Measurements from ENCODE around the gene STPG3. TPM values are rescaled to one million over a fixed set of nuclear protein-coding genes. Genes with fewer than 3 reads are reported as not detected.
"Not testable (repeated sequence)": the region's sequence is repeated elsewhere in the genome, so short reads cannot be mapped to it uniquely, and the experiment has no call there.

The STPG3 gene
- total RNA-seq, 1 donor from 2014 or later: not detected

DNA sequence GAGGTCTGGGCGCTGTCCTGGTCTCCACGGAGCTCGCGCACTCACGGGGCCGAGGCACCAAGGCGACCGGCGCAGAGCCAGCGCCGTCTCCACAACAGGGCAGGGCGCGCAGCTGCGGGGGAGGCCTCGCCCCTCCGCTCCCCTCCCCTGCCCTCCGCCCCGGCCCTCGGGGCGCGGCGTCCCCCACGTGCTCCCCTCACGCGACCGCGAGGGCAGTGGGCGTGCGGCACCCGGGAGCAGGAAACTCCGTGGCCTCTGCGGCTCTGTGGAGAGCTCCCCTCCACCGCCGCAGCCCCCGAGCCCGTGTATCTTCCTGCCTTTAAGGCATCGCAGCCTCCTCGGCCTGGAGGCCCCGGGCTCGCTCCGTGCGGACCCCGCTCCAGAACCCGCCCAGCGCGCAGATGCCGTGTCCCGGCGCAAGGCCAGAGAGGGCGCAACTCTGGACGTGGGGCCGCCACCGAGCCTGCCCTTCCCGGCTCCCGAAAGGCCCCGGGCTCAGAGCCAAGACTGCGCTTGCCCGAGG, 10.7 kb upstream of the STPG3 start:
- TF ChIP-seq, protein P1, sequence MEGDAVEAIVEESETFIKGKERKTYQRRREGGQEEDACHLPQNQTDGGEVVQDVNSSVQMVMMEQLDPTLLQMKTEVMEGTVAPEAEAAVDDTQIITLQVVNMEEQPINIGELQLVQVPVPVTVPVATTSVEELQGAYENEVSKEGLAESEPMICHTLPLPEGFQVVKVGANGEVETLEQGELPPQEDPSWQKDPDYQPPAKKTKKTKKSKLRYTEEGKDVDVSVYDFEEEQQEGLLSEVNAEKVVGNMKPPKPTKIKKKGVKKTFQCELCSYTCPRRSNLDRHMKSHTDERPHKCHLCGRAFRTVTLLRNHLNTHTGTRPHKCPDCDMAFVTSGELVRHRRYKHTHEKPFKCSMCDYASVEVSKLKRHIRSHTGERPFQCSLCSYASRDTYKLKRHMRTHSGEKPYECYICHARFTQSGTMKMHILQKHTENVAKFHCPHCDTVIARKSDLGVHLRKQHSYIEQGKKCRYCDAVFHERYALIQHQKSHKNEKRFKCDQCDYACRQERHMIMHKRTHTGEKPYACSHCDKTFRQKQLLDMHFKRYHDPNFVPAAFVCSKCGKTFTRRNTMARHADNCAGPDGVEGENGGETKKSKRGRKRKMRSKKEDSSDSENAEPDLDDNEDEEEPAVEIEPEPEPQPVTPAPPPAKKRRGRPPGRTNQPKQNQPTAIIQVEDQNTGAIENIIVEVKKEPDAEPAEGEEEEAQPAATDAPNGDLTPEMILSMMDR (conservative IDR thresholded peaks at IDR 0.05; ENCODE audit: low read depth, low read length): peak; percentile 13
- no peak for DNase-seq (ENCODE audit: low read depth)
- H3K4me3 ChIP-seq (ENCODE audit: low read depth, low read length): peak overlapping the region; percentile 82

DNA sequence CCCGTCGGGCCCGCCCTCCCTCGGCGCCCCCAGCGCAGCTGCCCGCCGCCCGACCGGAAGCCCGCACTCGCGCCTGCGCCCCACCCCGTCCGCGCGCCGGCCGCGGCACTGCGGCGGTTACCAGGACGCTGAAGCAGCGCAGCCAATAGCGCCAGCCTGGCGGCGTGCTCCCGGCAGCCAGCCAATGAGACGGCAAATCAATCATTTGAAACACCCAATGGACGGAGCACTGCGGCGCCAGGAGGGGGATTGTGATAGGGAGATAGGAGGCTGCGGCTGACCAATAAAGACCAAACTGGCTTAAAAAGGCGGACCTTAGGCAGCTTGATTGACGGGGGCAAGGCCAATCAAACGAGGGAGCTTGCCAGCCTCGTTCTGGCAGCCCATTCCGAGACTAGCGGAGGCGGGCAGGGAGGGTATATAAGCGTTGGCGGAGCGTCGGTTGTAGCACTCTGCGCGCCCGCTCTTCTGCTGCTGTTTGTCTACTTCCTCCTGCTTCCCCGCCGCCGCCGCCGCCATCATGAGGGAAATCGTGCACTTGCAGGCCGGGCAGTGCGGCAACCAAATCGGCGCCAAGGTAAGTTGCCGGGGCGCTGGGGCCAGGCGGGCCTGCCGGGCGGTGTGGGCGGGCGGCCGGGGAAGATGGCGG, 10.1 kb upstream of the STPG3 start, which contains the start of gene TUBB4B:
TUBB4B (plus strand) TSS at position 447 of the 649 bp plus-strand sequence; CDS start at position 521, 74 bp downstream.
- peak; percentile 98 for DNase-seq (ENCODE audit: low read depth)
- TF ChIP-seq, protein P1 (conservative IDR thresholded peaks at IDR 0.05; ENCODE audit: low read depth, low read length): no peak
- peak within 1 kb of the TSS; percentile 93 for H3K4me3 ChIP-seq (ENCODE audit: low read depth, low read length)

DNA sequence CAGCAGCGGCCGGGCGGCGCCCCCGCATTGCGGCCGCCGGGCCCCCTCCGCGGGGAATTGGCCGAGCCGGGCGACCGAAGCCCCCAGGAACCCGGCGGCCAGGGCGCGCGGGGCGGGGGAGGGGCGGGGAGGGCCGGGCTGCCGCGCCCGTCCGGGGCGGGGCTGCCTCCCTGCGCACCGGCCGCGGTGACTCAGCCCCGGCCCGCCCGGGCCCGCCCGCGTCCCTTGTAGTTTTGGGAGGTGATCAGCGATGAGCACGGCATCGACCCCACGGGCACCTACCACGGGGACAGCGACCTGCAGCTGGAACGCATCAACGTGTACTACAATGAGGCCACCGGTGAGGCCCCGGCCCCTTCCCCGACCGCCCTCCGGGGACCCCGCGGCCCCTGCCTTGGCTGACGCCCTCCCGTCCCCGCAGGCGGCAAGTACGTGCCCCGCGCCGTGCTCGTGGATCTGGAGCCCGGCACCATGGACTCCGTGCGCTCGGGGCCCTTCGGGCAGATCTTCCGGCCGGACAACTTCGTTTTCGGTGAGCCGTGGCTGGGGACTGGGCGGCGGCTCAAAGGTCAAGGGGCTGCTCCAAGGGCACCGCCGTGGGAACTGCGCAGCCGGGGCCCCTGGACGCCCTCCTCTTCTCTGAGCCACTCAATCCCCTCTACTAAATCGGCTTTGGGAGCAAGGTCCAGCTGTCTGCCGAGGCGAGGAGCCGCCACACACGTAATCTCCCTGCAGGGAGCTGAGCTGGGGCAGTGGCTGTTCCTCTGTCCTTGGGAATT, 9.4 kb upstream of the STPG3 start:
- DNase-seq (ENCODE audit: low read depth): no peak
- TF ChIP-seq, protein P1 (conservative IDR thresholded peaks at IDR 0.05; ENCODE audit: low read depth, low read length): no peak
- H3K4me3 ChIP-seq (ENCODE audit: low read depth, low read length): peak overlapping the region; percentile 93

DNA sequence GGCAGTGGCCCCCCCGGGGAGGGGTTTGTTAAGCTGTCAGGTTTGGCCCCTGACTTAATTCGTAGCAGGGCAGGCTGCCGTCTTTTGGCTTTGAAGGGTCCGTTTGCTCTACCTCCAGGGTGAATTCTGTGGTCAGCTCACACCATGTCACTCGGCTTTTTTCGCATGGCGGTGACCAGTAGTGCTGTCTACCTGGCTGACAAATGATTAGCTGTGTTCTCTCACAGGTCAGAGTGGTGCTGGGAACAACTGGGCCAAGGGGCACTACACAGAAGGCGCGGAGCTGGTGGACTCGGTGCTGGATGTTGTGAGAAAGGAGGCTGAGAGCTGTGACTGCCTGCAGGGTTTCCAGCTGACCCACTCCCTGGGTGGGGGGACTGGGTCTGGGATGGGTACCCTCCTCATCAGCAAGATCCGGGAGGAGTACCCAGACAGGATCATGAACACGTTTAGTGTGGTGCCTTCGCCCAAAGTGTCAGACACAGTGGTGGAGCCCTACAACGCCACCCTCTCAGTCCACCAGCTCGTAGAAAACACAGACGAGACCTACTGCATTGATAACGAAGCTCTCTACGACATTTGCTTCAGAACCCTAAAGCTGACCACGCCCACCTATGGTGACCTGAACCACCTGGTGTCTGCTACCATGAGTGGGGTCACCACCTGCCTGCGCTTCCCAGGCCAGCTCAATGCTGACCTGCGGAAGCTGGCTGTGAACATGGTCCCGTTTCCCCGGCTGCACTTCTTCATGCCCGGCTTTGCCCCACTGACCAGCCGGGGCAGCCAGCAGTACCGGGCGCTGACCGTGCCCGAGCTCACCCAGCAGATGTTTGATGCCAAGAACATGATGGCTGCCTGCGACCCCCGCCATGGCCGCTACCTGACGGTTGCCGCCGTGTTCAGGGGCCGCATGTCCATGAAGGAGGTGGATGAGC, 8.6 kb upstream of the STPG3 start:
- DNase-seq (ENCODE audit: low read depth): no peak
- peak overlapping the region; percentile 93 for H3K4me3 ChIP-seq (ENCODE audit: low read depth, low read length)
- TF ChIP-seq, protein P1 (conservative IDR thresholded peaks at IDR 0.05; ENCODE audit: low read depth, low read length): no peak

DNA sequence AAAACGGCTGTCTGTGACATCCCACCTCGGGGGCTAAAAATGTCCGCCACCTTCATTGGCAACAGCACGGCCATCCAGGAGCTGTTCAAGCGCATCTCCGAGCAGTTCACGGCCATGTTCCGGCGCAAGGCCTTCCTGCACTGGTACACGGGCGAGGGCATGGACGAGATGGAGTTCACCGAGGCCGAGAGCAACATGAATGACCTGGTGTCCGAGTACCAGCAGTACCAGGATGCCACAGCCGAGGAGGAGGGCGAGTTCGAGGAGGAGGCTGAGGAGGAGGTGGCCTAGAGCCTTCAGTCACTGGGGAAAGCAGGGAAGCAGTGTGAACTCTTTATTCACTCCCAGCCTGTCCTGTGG, 7.8 kb upstream of the STPG3 start:
- DNase-seq (ENCODE audit: low read depth): not testable (repeated sequence)
- peak overlapping the region; percentile 93 for H3K4me3 ChIP-seq (ENCODE audit: low read depth, low read length)

DNA sequence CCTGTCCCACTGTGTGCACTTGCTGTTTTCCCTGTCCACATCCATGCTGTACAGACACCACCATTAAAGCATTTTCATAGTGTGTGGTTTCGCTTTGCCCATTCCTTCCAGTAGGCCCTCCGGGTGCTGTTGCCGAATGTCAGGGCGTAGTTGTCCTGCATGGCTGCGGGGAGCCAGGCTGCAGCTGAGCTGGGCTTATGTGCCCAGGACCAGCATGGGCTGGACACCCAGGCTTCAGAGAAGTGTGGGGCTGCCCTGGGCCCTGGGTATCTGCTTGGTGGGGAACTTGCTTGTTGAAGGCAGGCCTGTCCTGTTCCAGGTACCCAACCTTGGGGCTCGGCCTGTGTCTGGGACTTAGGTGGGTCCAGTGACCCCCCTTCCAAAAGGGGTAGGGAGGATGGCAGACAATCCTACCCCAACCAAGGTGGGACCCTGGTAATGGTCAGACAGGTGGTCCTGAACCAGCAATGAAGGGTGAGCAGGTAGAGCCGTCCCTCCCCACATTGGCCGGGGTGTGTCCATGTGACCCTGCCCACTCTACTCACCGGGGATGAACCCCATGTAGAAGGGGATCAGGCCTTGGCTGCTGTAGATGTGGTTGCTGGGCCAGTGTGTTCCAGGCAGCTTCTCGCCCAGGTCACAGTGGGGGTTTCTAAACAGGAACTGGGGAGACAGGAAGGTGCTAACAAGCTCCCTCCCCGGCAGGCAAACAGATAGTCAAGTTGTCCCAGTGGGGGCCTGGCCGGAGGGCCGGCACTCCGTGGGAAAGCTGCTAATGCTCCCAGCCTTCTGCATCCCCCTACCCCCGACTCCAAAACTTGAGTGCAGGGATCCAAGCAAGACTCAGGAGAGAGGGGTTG, 7.2 kb upstream of the STPG3 start:
- no peak for DNase-seq (ENCODE audit: low read depth)
- TF ChIP-seq, protein P1 (conservative IDR thresholded peaks at IDR 0.05; ENCODE audit: low read depth, low read length): peak; percentile 16
- H3K4me3 ChIP-seq (ENCODE audit: low read depth, low read length): peak overlapping the region; percentile 93
